ACC112 (cell line): ENCODE data around the gene VTI1A.
"Not testable (repeated sequence)": the region's sequence is repeated elsewhere in the genome, so short reads cannot be mapped to it uniquely, and the experiment has no call there.

Source experiments
- H2AFZ ChIP-seq: fragments of 200-600 bp; sonication (generic); one replicate; pipeline ENCODE4 v1.6.0; 2017; ENCODE audit warnings: antibody characterized with exemption, low read length; ENCODE audit not compliant: unreplicated experiment
- H3K27ac ChIP-seq: fragments of 200-600 bp; sonication (generic); 2 replicates; pipeline ENCODE4 v1.5.1; 2014; ENCODE audit warnings: low read depth, mild to moderate bottlenecking, antibody characterized with exemption, low read length, moderate library complexity
- H3K27me3 ChIP-seq: fragments of 200-600 bp; sonication (generic); 2 replicates; pipeline ENCODE4 v1.6.1; 2014; ENCODE audit warnings: mild to moderate bottlenecking, antibody characterized with exemption, low read length, moderate library complexity, mixed read lengths; ENCODE audit not compliant: insufficient read depth
- H3K36me3 ChIP-seq: fragments of 200-600 bp; sonication (generic); 2 replicates; pipeline ENCODE4 v1.6.1; 2016; ENCODE audit warnings: mild to moderate bottlenecking, antibody characterized with exemption, low read length, moderate library complexity, mixed read lengths; ENCODE audit not compliant: insufficient read depth
- H3K4me1 ChIP-seq: fragments of 200-600 bp; sonication (generic); one replicate; pipeline ENCODE4 v1.6.1; 2016; ENCODE audit warnings: low read length, mixed read lengths; ENCODE audit not compliant: insufficient read depth, unreplicated experiment, control insufficient read depth
- H3K4me3 ChIP-seq: fragments of 200-600 bp; sonication (generic); 2 replicates; pipeline ENCODE4 v1.5.1; 2014; ENCODE audit warnings: mild to moderate bottlenecking, low read depth, low read length
- H3K79me2 ChIP-seq: fragments of 200-600 bp; sonication (generic); one replicate; pipeline ENCODE4 v1.6.0; 2016; ENCODE audit warnings: low read length; ENCODE audit not compliant: control insufficient read depth, unreplicated experiment, insufficient read depth

VTI1A gene

DNA sequence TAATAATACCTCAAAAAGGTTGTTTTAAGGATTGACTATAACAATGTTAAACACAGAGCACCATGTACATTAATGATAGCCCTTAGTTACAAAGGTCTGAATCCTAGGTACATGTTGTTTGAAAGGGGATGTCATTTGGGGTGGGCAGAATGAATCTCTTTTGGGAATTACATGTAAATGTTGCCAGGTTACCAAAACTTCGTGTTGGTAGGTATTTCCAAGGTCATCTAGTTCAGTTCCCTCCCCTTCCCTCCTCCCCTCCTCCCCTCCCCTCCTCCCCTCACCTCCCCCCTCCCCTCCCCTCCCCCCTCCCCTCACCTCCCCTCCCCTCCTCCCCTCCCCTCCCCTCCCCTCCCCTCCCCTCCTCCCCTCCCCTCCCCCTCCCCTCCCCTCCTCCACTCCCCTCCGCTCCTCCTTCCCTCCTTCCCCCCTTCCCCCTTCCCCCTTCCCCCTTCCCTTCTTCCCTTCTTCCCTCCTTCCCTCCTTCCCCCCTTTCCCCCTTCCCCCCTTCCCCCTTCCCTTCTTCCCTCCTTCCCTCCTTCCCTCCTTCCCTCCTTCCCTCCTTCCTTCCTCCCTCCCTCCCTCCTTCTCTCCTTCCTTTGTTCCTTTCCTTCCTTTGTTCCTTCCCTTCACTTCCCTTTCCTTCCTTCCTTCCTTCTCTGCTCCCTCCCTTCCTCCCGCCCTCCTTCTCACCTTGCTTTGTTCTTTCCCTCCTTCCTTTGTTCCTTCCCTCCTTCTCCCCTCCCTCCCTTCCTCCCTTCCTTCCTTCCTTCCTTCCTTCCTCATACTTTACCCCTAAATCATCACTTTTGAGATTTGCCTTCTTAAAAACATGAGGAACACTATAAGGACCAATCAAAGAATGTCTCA lies 8.1 kb downstream of the VTI1A start:
- Histone ChIP-seq H3K27me3 (no peaks in the 10 kb centered on the region), H3K36me3 (peaks cover 4% of the 10 kb centered on the region; the same call in 1 of the 2 replicates), H3K4me1 (peaks cover 11% of the 10 kb centered on the region), H3K27ac (peak overlapping the region; percentile 82), H3K79me2 (peaks cover 26% of the 10 kb centered on the region), H2AFZ (no peak overlapping the region), H3K4me3 (no peak overlapping the region)

DNA sequence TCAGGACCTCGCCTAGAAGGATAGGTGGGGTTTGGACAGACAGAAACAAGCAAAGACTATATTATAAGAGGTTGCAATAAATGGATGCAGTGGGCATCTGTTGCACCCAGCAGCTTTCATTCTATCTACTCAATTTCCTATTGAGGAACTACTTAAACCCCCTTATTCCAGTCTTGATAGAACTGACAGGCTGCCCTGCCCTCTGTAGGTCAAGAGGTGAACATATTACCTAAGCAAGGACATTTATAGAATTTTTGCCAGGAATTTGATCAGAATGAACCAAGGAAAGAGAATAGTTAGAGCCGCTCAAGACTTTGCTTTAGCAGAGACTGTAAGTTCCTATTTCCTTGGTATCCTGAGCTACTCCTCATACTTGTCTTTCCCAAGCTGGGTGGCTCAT lies 9.5 kb downstream of the VTI1A start:
- Histone ChIP-seq H3K4me3 (no peak overlapping the region), H2AFZ (no peak overlapping the region), H3K27ac (no peak overlapping the region), H3K36me3 (peaks cover 10% of the 10 kb centered on the region), H3K79me2 (peaks cover 14% of the 10 kb centered on the region), H3K27me3 (no peaks in the 10 kb centered on the region), H3K4me1 (peaks cover 11% of the 10 kb centered on the region)

DNA sequence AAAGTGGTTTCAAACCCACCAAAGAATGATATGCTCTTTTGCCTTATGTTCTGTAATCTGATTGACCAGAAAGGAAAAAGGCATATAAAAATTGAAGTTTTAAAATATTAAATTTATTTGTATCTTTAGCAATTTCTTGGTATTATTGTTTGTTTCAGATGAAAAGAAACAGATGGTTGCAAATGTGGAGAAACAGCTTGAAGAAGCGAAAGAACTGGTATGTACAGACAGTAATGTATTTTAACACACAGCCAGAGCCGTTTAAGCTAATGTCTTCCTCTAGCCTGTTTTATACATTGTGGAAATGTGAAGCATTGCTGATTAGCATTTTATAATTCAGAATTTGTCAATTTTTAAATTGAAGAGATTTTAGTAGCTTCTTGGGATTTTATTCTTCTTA lies 13.4 kb downstream of the VTI1A start:
- H3K79me2 ChIP-seq, result peaks cover 8% of the 10 kb centered on the region

DNA sequence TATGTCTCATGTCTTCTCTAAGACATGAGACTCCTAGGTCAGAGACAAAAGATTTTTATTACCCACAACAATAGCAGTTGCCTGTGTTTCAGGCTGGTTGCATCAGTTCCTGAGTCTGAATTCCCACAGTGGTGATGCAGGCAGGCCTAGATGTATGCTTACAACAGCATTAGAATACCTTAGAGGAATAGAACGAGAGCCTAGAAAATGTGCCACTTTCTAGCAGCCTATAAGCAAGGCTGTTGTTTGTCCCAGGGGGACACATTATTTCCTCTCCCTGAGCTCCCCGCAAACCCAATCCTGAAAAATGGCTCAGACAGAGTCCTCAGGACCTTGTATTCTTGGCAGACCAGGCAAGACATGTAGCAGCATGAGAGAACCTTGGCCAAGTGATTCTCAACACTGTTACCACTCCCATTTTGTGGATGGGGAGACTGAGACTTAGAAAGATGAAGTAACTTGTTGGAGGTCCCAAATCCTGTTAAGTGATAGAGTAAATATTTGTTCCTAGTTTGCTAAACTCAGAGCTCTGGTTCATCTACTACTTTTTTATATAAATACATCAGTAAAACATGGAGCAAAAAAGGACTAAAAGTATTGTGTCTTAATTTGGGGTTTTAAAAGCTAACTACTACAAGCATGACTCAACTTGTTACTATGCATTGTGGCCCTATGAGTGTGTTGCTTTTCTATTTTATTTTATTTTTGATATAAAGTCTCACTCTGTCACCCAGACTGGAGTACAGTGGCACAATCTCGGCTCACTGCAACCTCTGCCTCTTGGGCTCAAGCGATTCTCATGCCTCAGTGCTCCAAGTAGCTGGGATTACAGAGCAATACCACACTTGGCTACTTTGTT lies 14.2 kb downstream of the VTI1A start:
- no peaks in the 10 kb centered on the region for H3K27me3 ChIP-seq
- peaks cover 8% of the 10 kb centered on the region for H3K79me2 ChIP-seq
- no peak overlapping the region for H2AFZ ChIP-seq
- peak overlapping the region; percentile 78 for H3K27ac ChIP-seq
- peaks cover 3% of the 10 kb centered on the region for H3K4me1 ChIP-seq
- no peak overlapping the region for H3K4me3 ChIP-seq
- H3K36me3 ChIP-seq, result peaks cover 25% of the 10 kb centered on the region

More for the DNA sequence above, 13.4 kb downstream of the VTI1A start:
- H3K4me3 ChIP-seq, result no peak overlapping the region
- peaks cover 11% of the 10 kb centered on the region for H3K4me1 ChIP-seq
- H3K36me3 ChIP-seq, result peaks cover 18% of the 10 kb centered on the region
- no peak overlapping the region for H2AFZ ChIP-seq
- H3K27ac ChIP-seq, result peak overlapping the region; percentile 50
- H3K27me3 ChIP-seq, result no peaks in the 10 kb centered on the region

DNA sequence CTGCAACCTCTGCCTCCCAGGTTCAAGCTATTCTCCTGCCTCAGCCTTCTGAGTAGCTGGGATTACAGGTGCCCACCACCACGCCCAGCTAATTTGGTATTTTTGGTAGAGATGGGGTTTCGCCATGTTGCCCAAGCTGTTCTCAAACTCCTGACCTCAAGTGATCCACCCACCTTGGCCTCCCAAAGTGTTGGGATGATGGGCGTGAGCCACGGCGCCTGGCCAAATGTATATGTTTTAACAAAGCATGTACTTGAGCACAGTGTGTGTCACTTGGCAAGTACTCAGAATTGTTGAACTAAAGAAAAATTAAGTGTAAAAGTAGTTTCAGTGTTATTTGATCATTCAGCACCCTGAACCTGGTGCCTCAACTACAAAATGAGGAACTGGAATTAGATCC lies 17.1 kb downstream of the VTI1A start:
- H3K36me3 ChIP-seq, result peaks cover 25% of the 10 kb centered on the region
- not testable (repeated sequence) for H3K27ac ChIP-seq, H3K79me2 ChIP-seq

DNA sequence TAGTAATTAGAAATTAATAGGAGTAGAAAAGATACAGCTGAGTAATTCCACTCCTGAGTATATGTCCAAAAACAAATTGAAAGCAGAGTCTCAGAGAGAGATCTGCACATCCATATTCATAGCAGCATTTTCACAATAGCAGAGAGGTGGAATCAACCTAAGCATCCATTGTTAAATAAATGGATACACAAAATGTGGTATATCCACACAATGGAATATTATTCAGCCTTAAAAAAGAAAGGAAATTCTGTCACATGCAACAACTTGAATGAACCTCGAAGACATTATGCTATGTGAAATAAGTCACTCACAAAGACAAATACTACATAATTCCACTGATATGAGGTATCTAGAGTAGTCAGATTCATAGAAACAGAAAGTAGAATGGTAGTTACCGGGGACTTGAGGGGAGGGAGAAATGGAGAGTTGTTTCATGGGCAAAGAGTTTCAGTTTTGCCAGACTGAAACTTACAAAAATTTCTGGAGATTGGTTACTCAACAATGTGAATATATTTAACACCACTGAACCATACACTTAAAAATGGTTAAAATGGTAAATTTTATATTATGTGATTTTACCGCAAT lies 18.4 kb downstream of the VTI1A start:
- Histone ChIP-seq H3K36me3 (peaks cover 25% of the 10 kb centered on the region), H3K4me1 (no peaks in the 10 kb centered on the region), H2AFZ (no peak overlapping the region), H3K4me3 (no peak overlapping the region), H3K79me2 (no peaks in the 10 kb centered on the region), H3K27ac (no peak overlapping the region), H3K27me3 (no peaks in the 10 kb centered on the region)

More for the DNA sequence above, 17.1 kb downstream of the VTI1A start:
- not testable (repeated sequence) for H3K27me3 ChIP-seq, H3K4me3 ChIP-seq, H2AFZ ChIP-seq, H3K4me1 ChIP-seq

DNA sequence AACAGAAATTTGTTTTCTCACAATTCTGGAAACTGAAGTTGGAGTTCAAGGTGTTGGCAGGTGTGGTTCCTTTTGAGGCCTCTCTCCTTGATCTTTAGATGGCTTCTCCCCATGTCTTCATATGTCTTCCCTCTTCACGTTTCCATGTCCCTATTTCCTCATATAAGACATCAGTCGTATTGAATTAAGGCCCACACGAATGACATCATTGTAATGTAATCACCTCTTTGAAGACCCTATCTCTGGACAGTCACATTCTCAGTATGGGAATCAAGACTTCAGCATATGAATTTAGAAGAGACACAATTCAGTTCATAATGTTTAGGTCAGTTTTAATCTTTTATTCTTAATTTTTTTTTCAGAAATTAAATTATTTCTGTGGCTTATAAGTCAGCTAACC lies 19.8 kb downstream of the VTI1A start:
- Histone ChIP-seq H3K79me2 (no peaks in the 10 kb centered on the region), H3K4me1 (no peaks in the 10 kb centered on the region), H3K27ac (no peak overlapping the region), H2AFZ (no peak overlapping the region), H3K27me3 (no peaks in the 10 kb centered on the region), H3K4me3 (no peak overlapping the region), H3K36me3 (peaks cover 19% of the 10 kb centered on the region)

DNA sequence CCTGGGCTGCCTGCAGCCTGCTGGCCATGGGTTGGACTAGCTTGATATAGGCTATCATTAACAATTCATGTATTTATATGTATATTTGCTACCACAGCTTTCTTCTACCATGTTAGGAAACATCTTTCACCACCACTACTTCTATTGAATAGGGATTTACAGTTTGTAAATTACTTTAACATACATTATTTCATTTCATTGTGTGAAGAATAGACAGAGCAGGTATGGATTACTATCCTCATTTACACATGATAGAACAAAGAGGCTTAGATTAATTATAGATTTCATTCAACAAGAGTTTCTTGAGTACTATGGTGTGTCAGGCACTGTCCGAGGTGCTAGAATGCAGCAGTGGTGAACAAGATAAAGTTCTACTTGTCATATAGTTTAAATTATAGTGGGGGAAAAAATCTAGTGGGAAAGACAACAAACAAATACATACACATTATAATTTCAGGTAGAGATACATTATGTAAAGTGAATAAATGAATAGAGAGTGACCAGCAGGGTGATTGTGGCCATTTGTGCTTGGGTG lies 20.6 kb downstream of the VTI1A start:
- Histone ChIP-seq H3K36me3 (peaks cover 19% of the 10 kb centered on the region), H3K4me1 (no peaks in the 10 kb centered on the region), H3K27me3 (no peaks in the 10 kb centered on the region), H3K27ac (no peak overlapping the region), H3K79me2 (no peaks in the 10 kb centered on the region), H2AFZ (no peak overlapping the region), H3K4me3 (no peak overlapping the region)

DNA sequence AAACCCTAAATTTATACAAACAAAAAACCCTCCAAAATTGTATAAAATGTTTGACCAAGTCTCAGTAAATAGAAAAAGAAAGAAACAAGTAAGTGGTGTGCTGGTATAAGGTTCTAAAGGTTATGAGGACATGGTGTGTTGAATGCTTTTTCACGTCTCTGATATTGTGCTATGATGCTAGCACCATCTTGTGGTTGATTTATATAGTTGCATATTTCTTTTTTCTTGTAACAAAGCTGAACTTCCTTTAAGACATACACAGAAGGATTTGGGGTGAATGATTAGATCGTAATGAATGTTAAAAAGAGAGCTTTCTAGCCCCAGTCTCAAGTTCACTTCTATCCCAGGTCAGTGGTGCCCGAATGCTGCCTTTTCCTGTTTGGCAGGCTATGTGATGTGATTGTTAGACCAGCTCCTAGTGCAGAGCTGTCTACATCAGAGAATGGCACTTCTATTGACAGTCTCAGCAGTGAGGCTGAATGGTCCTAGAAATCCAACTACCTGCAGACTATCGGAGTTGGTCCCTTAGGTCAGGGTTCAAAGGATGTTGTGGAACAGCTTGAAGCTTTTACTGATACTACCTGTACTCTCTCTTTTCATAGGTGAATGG lies 25.0 kb downstream of the VTI1A start:
- Histone ChIP-seq H3K27me3 (no peaks in the 10 kb centered on the region), H3K4me3 (no peak overlapping the region), H3K27ac (no peak overlapping the region), H2AFZ (no peak overlapping the region), H3K4me1 (no peaks in the 10 kb centered on the region), H3K36me3 (no peaks in the 10 kb centered on the region), H3K79me2 (no peaks in the 10 kb centered on the region)

DNA sequence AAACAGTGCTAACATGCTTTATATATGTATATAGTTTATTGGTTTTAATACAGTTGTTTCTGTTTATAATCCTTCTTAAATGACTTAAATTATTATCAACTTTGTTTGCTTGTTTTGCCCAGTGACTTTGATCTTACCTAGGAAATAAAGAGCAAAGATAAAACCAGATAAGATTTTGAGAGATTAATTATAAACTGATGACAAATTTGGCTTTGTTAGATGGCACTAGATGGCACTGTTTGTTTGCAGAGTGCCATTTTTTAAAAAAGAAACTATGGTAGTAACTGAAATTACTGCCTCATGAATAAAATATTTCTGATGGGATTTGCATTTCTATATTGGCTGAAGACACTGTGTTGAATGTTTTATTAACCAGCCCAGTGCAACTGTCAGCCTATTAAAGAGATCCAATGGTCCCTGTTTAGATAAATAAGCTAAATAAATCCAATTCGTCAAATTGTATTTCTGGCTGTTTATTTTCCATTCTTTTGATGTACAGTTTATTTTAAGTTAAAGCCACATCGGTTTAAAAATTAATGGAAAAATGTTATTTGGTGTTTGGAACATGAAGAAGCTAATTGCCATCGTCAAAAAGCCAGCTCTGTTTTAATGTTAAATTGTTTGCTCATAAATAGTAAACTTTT lies 28.7 kb downstream of the VTI1A start:
- H3K27ac ChIP-seq, result no peak overlapping the region
- no peaks in the 10 kb centered on the region for H3K4me1 ChIP-seq
- no peaks in the 10 kb centered on the region for H3K79me2 ChIP-seq

More for the DNA sequence above, 28.7 kb downstream of the VTI1A start:
- Histone ChIP-seq H2AFZ (no peak overlapping the region), H3K4me3 (no peak overlapping the region), H3K36me3 (no peaks in the 10 kb centered on the region), H3K27me3 (no peaks in the 10 kb centered on the region)
